ENCODE data around the gene CCDC192. TPM values are rescaled to one million over a fixed set of nuclear protein-coding genes. Genes with fewer than 3 reads are reported as not detected.

The CCDC192 gene
- total RNA-seq, 1 experiment from 2014 or later: 0.52 TPM

DNA sequence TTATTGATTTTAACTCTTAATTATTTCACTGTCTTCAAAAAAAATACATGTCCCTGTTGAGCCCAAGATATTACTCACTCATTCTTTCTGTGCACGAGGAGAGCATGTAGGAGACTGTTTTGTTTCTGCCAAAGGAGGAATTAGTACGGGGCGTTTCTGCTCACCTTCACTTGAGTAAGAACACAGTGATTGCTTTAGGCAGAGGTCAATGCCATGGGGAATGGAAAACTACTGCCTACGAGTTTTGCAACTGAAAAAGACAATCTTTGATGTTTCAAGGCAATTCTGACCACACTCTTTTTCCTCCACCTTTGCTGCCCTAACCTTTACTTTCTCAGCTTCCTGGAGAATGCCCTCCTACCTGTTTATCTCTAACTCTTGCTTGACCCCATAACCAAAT lies 109.4 kb downstream of the CCDC192 start (continued):
- TF ChIP-seq, protein P1, sequence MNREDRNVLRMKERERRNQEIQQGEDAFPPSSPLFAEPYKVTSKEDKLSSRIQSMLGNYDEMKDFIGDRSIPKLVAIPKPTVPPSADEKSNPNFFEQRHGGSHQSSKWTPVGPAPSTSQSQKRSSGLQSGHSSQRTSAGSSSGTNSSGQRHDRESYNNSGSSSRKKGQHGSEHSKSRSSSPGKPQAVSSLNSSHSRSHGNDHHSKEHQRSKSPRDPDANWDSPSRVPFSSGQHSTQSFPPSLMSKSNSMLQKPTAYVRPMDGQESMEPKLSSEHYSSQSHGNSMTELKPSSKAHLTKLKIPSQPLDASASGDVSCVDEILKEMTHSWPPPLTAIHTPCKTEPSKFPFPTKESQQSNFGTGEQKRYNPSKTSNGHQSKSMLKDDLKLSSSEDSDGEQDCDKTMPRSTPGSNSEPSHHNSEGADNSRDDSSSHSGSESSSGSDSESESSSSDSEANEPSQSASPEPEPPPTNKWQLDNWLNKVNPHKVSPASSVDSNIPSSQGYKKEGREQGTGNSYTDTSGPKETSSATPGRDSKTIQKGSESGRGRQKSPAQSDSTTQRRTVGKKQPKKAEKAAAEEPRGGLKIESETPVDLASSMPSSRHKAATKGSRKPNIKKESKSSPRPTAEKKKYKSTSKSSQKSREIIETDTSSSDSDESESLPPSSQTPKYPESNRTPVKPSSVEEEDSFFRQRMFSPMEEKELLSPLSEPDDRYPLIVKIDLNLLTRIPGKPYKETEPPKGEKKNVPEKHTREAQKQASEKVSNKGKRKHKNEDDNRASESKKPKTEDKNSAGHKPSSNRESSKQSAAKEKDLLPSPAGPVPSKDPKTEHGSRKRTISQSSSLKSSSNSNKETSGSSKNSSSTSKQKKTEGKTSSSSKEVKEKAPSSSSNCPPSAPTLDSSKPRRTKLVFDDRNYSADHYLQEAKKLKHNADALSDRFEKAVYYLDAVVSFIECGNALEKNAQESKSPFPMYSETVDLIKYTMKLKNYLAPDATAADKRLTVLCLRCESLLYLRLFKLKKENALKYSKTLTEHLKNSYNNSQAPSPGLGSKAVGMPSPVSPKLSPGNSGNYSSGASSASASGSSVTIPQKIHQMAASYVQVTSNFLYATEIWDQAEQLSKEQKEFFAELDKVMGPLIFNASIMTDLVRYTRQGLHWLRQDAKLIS (CRISPR knock-in tag; IDR thresholded peaks at IDR 0.05; ENCODE audit: borderline replicate concordance): no peak
- TF ChIP-seq JUN (CRISPR knock-in tag; IDR thresholded peaks at IDR 0.05) (no peak), ETV6 (CRISPR knock-in tag; IDR thresholded peaks at IDR 0.05) (no peak), TEAD1 (CRISPR knock-in tag; IDR thresholded peaks at IDR 0.05) (no peak)
- TF ChIP-seq, protein P2, sequence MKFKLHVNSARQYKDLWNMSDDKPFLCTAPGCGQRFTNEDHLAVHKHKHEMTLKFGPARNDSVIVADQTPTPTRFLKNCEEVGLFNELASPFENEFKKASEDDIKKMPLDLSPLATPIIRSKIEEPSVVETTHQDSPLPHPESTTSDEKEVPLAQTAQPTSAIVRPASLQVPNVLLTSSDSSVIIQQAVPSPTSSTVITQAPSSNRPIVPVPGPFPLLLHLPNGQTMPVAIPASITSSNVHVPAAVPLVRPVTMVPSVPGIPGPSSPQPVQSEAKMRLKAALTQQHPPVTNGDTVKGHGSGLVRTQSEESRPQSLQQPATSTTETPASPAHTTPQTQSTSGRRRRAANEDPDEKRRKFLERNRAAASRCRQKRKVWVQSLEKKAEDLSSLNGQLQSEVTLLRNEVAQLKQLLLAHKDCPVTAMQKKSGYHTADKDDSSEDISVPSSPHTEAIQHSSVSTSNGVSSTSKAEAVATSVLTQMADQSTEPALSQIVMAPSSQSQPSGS (CRISPR knock-in tag; IDR thresholded peaks at IDR 0.05; ENCODE audit: borderline replicate concordance, low read depth): no peak

DNA sequence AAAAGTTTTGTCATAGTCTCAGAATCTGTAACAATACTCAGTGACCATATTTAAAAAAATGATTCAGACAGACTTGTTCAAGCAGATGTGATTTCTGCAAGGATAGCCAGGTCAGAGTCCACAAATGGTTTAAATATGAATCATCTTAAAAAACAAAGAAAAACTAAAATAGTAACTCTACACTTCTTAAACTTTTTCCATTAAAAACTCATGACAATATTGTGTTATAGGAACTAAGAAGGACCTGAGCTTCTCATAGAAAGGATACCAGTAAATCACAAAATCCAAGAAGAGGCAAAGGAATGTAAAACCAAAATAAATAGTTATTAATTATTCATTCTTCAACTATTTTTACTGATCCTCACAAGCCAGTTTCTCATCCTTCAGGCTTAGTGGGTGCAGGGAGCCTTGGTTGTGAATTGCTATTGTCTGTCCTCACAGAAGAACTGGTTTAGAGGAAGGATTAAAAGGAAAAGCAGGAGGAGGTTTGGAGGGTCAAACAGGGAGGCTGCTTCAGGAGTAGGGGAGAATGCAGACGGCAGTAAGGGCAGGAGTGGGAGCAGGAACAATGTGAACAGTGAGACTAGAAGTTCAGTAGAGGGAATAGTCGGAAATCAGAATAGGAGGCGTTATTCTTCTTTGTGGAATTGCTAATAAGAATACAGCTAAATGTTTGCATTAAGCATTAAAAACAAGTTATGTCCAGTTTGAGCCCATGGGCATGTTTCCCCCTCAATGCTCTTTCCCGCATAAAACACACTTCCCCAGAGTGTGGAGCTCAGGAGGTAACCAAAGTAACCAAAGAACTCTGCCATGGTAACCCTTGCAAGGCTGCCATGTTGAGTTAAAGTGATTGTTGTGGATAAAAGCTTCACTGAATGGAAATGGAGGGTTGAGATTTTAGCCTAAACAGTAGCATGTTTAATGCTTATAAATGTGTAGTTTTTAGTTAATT lies 110.7 kb downstream of the CCDC192 start:
- Mint-ChIP-seq H3K9me3 (peaks cover 5% of the 10 kb centered on the region; the same call in 1 of the 2 replicates), H3K27ac (no peak overlapping the region), H3K36me3 (no peaks in the 10 kb centered on the region), H3K4me1 (peaks cover 41% of the 10 kb centered on the region), H3K27me3 (ENCODE audit: low read depth) (no peaks in the 10 kb centered on the region; the same call in 1 of the 2 replicates), H3K4me3 (no peak overlapping the region)
- ATAC-seq (no peak; the same call in 1 of the 2 replicates), DNase-seq (ENCODE audit: low spot score) (no peak)
- ChIA-PET POLR2A (no interaction called here), CTCF (no interaction called here)
- TF ChIP-seq NR2C2 (CRISPR knock-in tag; IDR thresholded peaks at IDR 0.05) (no peak), KAT7 (CRISPR knock-in tag; IDR thresholded peaks at IDR 0.05; ENCODE audit: borderline replicate concordance) (no peak), ZNF263 (CRISPR knock-in tag; IDR thresholded peaks at IDR 0.05; ENCODE audit: low read depth) (no peak), JUN (CRISPR knock-in tag; IDR thresholded peaks at IDR 0.05) (no peak), NFYB (CRISPR knock-in tag; conservative IDR thresholded peaks at IDR 0.05; ENCODE audit: low read depth) (no peak), SP1 (CRISPR knock-in tag; conservative IDR thresholded peaks at IDR 0.05) (no peak), PRRX2 (CRISPR knock-in tag; IDR thresholded peaks at IDR 0.05) (no peak), SOX15 (CRISPR knock-in tag; IDR thresholded peaks at IDR 0.05) (no peak)
- TF ChIP-seq, protein P3, sequence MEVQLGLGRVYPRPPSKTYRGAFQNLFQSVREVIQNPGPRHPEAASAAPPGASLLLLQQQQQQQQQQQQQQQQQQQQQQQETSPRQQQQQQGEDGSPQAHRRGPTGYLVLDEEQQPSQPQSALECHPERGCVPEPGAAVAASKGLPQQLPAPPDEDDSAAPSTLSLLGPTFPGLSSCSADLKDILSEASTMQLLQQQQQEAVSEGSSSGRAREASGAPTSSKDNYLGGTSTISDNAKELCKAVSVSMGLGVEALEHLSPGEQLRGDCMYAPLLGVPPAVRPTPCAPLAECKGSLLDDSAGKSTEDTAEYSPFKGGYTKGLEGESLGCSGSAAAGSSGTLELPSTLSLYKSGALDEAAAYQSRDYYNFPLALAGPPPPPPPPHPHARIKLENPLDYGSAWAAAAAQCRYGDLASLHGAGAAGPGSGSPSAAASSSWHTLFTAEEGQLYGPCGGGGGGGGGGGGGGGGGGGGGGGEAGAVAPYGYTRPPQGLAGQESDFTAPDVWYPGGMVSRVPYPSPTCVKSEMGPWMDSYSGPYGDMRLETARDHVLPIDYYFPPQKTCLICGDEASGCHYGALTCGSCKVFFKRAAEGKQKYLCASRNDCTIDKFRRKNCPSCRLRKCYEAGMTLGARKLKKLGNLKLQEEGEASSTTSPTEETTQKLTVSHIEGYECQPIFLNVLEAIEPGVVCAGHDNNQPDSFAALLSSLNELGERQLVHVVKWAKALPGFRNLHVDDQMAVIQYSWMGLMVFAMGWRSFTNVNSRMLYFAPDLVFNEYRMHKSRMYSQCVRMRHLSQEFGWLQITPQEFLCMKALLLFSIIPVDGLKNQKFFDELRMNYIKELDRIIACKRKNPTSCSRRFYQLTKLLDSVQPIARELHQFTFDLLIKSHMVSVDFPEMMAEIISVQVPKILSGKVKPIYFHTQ (CRISPR knock-in tag; IDR thresholded peaks at IDR 0.05): no peak
- TF ChIP-seq, protein P4, sequence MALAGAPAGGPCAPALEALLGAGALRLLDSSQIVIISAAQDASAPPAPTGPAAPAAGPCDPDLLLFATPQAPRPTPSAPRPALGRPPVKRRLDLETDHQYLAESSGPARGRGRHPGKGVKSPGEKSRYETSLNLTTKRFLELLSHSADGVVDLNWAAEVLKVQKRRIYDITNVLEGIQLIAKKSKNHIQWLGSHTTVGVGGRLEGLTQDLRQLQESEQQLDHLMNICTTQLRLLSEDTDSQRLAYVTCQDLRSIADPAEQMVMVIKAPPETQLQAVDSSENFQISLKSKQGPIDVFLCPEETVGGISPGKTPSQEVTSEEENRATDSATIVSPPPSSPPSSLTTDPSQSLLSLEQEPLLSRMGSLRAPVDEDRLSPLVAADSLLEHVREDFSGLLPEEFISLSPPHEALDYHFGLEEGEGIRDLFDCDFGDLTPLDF (CRISPR knock-in tag; IDR thresholded peaks at IDR 0.05): no peak
- TF ChIP-seq, protein P5, sequence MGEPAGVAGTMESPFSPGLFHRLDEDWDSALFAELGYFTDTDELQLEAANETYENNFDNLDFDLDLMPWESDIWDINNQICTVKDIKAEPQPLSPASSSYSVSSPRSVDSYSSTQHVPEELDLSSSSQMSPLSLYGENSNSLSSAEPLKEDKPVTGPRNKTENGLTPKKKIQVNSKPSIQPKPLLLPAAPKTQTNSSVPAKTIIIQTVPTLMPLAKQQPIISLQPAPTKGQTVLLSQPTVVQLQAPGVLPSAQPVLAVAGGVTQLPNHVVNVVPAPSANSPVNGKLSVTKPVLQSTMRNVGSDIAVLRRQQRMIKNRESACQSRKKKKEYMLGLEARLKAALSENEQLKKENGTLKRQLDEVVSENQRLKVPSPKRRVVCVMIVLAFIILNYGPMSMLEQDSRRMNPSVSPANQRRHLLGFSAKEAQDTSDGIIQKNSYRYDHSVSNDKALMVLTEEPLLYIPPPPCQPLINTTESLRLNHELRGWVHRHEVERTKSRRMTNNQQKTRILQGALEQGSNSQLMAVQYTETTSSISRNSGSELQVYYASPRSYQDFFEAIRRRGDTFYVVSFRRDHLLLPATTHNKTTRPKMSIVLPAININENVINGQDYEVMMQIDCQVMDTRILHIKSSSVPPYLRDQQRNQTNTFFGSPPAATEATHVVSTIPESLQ (CRISPR knock-in tag; IDR thresholded peaks at IDR 0.05): no peak
- TF ChIP-seq, protein P6, sequence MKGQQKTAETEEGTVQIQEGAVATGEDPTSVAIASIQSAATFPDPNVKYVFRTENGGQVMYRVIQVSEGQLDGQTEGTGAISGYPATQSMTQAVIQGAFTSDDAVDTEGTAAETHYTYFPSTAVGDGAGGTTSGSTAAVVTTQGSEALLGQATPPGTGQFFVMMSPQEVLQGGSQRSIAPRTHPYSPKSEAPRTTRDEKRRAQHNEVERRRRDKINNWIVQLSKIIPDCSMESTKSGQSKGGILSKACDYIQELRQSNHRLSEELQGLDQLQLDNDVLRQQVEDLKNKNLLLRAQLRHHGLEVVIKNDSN (CRISPR knock-in tag; IDR thresholded peaks at IDR 0.05): no peak
- TF ChIP-seq, protein P7, sequence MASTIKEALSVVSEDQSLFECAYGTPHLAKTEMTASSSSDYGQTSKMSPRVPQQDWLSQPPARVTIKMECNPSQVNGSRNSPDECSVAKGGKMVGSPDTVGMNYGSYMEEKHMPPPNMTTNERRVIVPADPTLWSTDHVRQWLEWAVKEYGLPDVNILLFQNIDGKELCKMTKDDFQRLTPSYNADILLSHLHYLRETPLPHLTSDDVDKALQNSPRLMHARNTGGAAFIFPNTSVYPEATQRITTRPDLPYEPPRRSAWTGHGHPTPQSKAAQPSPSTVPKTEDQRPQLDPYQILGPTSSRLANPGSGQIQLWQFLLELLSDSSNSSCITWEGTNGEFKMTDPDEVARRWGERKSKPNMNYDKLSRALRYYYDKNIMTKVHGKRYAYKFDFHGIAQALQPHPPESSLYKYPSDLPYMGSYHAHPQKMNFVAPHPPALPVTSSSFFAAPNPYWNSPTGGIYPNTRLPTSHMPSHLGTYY (CRISPR knock-in tag; IDR thresholded peaks at IDR 0.05): no peak
- TF ChIP-seq, protein P8, sequence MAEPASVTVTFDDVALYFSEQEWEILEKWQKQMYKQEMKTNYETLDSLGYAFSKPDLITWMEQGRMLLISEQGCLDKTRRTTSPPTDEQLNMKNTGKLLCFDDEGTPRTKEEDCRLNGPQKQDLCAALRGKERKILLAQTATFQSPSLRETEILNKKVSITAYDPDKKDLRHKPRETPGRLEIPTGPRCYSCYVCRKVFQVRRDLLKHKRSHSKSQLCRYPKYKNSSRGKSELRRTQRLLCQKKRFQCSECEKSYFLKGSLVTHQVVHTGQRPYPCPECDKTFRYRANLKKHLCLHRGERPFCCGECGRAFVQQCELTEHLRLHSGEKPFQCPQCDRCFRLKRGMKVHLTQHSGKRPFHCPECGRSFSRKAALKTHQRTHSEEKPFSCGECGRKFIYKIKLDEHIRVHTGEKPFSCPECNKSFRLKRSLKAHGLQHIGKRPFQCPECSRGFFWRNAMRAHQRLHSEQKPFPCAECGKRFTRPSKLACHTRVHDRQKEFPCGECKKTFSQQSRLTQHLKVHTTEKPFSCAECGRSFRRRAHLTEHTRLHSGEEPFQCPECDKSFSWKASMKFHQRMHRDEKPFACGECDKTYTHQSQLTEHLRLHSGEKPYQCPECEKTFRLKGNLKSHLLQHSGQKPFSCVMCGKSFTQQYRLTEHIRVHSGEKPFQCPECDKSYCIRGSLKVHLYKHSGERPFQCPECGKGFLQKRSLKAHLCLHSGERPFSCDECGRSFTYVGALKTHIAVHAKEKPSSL (CRISPR knock-in tag; conservative IDR thresholded peaks at IDR 0.05): no peak

Data from WTC11 (cell line).